NCI-H748 treated with DMSO at 0.1 percent for 48 hours (cell line): Measurements from ENCODE around the gene IL23R.

Experiments
- DNase-seq: peaks from one replicate; lab custom pipeline; 2025; lab: John Stamatoyannopoulos, UW

IL23R gene

GRCh38 chr1:67307251-67308060 is 141.2 kb downstream of the IL23R start, which contains the start of gene IL12RB2:
Gene IL12RB2, plus strand, starts transcription at chr1:67307873. Its CDS starts 12,496 bp downstream, at chr1:67320369.
- DNase-seq: peak; percentile 25

DNA sequence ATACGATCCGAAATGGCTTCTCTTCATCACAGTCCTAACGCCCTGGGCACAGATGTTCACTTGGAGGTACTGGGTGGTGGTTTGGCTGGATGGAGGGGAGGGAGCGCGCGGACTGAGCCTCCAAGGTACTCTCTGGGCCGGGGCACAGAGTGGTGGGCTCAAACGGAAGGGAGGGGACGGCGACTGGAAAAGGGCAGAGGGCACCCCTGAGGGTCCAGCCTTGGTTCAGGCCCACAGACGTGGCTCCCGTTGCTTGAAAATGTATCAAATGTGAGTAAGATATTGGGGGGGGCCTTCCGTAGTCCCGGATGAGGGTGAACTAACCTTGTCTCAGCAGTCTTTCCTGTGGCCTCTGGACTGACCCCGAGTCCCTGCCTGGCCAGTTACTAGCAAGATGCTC is 141.9 kb downstream of the IL23R start:
- DNase-seq: no peak
